ENCODE results near the gene KAT7.

DNA sequence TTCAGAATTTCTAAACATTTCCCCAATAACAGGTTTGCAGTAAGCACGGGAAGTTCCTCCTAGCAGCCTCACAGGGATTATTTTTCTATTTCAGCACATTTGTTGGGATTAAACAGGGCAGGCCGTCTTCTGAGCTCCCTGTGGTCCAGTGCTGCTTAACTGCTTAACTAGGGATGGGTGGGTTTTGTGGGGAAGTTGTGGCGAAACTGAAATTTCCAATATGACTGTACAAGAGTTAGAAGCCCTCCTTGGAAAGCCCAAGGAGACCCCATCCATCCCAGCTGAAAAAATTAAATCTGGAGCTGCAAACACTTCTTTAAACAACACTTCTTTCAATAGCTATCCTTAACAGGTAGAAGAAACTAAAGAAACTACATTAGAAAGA lies 46.8 kb upstream of the KAT7 start:
- no peak for TF ChIP-seq POLR2A (IDR thresholded peaks at IDR 0.05; ENCODE audit: low read length)
- no peak for TF ChIP-seq GATA1 (IDR thresholded peaks at IDR 0.05; ENCODE audit: low read depth, low read length)

Measured in erythroblast (primary cell).